Hypothalamus (tissue), 51 donors: ENCODE measurements around the gene ZNF746.

Source experiments
- DNase-seq, 51 donors: peaks; one replicate each; lab custom pipeline; 2025; lab: John Stamatoyannopoulos, UW

The ZNF746 gene

DNA sequence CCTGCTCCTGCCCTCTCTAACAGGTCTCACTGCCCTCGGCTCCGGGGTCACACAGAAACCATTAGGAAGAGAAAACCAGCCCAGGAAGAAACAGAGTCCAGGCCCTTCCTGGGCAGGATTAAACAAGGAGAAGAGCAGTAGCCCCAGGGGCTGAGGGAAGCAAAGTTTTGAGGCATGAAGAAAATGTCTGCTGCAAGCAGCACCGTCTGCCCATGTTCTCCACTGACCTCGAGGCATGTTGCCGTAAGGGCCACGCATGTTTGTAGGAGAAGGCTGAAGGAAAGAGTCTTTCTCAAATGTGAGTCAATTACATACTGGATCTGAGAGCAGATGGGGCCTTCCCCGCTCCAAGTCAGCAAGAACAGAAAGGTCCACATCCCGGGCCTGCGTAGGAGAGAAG is 4.2 kb downstream of the ZNF746 start:
- no peak for DNase-seq

DNA sequence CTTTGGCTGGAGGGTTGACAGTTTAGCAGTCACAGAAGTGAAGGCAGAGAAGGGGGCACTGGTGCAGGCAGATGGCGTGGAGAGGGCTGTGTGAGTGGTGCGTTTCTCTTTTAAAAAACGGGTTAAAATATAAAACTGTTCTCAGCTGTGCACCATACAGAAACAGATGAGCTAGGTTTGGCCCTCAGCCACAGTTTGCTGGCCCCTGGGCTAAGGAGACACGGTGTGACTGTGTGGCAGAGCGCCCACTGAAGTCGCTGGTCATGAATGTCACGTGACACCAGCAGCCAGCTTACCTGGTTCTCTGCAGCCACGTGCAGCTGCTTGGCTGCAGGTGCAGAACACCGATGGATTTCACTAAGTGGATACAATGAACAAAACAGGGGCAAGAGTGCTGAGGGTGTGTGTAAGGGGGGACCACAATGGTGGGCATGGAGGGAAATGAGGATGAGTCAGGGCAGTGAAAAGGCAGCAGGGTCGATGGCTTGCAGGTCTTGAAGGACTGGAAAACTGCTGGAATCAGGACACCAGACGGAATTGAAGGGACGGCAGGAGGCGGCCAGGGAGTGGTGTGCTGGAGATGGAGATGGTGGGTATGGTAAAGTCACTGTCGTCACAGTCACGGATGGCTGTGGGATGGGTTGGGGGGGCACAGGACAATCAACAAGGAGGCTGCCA is 7.4 kb downstream of the ZNF746 start:
- DNase-seq = no peak

DNA sequence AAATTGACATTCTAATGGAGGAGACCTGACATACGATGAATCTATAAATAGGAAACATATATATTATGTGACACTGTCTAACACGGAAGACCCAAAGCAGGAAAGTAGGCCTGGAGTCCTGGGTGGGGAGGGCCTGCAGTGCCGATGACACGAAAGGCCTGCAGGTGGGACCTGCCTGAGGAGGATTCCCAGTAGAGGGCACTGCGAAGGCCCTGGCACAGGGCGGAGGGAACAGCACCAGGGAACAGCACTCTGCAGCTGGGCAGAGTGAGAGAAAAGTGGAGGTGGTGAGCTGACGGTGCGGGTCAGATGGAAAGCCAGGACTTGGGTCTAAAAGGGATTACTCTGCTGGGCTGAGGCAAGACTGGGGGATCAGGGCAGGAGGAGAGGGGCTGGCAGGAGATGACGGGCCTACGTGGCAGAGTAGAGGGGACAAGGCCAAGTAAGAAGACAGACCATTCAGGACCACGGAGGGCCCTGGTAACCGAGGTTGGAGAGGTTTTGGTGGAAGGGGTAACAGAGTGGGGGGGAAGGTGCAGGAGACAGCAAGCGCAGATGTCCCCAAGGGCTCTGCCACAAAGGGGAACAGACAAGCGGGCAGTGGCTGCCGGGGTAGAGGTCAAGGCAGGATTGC is 8.1 kb downstream of the ZNF746 start:
- no peak for DNase-seq

DNA sequence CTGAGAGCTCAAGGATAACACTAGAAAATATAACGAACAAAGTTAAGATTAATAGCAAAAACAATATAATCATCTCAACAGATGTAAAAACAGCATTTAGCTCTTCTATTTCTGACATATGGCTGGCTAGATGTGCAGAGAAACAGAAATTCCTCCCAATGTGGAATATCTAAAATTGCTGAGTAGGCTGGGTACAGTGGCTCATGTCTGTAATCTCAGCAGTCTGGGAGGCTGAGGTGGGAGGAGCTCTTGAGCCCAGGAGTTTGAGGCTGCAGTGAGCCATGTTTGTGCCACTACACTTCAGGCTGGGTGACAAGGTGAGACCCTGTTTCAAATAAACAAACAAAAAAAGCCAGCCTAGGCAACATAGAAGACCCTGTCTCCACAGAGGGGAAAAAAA is 18.0 kb downstream of the ZNF746 start:
- DNase-seq = no peak

DNA sequence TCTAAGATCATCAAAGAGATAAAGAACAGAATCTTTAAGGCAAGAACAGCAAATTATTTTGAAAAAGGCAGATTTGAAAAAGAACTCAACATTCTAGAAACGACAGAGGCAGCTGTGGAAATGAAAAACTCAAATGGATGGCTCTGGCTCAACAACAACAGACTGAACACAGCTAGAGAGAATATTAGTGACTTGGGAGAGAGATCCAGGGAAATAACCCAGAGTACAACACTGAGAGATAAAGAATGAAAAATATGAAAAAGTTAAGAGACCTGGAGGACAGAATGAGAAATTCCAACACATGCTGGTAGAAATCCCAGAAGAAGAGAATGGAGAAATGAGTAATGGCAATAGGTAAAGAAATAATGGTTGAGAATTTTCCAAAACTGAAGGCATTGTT is 18.9 kb downstream of the ZNF746 start:
- no peak for DNase-seq

DNA sequence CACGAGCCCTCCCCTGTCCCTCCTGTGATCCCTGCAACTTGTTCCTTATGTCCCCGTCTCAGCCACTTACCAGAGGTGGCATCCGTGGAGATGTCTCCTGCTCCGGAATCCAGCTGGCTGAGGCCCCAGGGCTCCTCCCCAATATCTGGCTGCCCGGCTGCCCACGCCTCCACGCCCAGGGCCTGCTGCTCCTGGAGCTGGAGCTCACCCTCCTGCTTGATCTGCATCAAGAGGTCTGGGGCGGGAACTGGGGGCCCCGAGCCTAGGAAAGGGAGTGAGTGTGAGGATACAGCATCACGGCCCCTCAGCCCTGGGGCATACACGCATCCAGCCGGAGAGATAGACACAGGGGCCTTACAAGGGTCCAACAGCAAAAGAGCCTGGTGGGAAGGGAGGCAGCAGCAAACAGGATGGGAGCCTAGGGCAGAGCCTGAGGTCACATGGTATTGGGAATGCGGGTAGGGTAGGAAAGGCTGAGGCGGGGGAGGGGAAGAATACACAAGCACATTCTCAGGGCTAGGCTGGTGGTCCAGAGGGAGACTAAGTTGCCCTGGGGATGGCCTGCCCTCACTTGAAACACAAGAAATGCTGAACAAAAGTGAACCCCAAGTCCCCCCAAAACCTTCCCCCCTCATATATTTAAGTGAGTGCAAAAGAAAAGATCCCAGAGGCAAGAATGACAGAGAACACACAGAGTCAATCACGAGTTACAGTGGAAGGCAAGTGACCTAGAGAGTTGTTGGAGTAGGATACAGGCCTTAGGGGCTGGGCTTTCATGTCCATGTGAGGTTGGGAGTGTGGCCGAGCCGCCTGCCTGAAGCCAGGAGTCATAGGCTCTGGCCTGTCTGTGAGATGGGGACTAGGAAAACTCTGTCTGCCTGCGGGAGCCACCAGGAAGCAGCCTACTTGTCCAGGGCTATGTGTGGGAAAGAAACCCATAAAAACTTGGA is 19.8 kb downstream of the ZNF746 start:
- DNase-seq = no peak

DNA sequence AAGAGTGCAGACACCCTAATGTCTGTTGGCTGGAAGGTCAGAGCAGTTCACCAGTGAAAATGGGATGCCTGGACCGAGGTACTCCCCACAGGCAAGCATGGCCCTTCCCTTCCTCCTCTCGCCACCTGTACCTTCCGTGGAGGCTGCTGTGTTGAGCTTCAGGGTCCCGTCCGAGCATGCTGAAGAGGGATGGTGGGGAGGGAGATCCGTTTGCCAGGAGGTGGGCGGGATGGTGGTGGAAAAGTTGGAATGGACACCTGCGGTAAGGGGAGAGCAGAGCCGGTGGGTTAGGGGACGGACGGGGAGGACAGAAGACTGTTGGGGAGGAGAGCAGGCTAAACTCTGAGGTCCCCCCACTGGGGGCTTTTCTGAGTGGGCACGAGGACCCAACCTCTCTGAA is 20.8 kb downstream of the ZNF746 start:
- DNase-seq = no peak

DNA sequence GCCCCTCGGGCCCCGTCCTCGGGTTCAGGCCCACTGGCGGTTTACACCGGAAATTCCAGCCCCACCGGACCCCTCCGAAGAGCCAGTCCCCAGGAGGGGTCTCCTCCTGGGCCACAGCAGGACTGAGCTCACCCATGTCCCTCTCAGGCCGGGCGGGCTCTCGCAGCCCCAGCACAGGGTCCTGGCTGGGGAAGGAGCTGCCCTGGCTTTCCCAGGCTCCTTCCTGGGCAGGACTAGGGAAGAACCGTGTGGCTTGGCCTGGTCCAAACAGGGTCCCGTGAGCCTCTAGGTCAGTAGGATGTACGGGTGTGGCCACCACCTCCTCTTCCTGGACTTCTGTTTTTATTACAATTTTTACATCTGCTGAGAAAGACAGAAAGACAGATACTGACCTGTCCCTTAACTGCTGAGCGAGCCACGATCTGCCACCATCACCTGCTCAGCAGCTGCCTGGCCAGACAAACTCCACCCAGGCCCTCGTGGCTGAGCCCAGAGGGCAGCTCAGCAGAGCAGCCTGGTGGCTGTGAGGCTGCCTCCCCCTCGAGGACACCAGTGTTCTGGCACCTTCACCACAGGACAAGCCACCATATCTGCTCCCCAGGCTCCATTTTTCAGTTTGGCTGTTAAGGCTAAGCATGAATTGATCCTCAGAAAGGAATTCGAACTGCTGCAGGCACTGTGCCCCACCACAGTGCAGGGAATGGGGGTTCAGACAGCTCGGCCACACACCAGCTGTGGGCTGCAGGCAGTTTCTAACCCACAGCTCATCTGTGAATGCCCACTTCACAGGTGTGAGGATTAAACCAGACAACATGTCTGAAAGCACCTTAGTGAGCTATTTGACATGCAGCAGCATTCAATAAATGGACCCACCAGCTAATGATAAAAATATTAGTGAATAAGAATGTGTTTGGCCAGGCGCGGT is 22.2 kb downstream of the ZNF746 start:
- no peak for DNase-seq

DNA sequence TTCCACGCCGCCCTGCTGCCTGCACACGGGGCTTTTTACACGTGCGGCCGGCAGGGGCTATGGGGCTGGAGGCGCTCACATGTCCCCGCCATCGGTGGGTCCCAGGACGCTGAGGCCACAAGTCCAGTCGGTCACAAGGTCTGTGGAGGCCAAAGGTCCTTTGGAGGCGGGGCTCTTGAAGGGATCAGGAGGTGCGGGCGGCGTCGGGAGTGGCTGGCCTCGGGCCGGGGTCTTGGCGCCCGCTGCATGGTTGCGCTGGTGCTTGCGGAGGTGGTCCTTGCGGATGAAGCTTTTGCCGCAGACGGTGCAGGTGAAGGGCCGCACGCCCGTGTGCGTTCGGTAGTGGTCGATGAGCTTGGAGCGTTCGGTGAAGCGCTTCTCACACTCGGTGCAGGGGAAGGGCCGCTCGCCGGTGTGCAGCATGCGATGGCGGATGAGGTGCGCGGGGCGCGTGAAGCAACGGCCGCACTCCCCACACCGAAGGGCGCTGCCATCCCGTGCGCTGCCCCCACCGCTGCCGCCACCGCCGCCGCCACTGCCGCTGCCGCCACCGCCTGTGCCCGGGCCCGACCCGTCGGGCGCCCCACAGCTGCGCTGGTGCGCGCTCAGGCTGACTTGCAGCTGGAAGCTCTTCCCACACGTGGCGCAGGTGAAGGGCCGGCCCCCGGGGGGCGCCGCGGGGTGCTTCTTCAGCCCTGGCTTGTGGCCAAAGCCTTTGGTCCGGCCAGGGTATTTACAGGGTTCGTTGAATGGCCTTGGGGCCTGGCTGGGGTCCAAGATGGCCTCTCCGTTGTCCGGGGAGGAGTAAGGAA is 23.1 kb downstream of the ZNF746 start:
- DNase-seq = no peak

DNA sequence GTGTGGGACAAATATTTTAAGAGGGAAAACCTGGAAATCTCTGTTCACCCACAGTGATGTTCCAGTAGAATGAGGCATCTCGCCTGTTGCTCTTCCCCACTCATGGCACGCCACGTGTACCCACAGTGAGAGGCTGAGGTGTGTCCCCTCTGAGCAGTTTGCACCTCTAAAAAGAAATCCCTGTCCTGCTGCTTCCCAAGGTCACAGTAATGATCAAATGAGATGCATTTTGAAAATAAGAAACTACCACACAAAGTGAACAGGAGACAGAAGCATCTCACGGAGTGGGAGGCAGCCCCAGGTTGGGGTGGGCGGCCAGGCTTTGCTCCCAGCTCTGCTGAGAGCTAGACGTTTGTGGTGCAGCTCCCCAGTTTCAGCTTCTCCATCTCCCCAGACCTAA is 24.4 kb downstream of the ZNF746 start:
- no peak for DNase-seq

DNA sequence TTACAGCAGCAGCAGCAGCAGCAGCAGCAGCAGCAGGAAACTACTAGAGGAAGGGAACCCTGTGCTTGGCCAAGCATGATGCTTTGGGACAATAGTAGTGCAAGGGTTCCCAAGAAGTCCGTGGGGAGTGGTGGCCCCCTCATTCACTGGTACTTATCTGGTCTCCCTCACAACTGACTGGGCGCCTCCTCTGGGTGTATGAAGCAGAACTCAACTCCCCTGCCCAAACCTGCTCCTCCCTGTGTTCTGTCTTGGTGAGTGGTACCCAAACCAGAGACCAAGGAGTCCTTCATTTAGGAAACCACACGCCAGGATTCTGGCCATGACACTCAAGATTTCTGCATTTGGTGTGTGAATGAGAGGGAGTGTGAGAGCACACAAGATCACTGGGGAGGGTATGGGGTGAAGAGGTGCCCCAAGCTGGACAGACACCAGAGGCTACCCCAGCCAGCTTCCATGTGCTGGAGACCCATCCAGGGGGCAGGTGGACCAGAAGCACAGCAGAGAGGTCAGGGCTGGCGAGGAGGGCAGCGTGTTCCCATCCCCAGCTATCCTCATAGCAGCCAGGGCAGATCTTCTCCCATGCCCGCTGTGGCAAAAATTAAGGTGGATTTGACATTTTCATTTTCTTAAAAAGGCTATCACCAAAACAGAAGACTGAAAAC is 26.2 kb downstream of the ZNF746 start:
- DNase-seq = no peak

DNA sequence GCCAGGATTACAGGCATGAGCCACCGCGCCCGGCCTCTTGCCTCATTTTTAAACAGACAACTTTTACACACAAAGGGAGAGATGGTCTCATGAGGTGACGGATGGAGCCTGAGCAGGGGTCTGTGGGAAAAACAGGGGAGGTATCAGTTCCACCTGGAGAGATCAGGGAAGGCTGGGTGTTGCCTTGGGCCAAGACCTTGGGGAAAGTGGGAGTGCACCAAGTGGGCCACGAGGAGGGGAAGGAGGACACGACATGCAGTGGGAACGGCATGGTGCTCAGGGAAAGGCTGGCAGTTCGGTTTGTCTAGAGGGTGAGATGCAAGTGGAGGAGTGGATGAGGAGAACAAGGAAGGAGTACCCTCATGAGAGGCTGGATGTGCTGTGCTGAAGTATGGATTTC is 27.8 kb downstream of the ZNF746 start:
- no peak for DNase-seq

DNA sequence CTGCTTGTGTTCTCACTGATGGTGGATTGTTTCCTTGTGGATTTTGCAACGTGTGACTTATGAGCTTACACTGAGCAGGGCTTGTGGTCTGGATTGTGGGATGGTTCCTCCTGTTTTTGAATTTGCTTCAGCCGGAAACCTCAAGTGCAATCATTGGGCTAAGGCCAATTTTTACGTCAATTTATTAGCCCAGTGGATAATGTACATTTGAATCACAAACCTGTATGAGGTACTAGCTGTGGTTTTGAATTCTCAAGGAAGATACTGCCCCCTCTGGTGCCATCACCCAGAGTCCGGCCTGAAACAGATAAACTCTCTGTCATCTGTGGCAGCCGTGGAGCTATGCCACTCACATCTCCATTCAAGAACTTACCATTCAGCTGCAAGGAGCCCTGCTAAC is 29.4 kb downstream of the ZNF746 start:
- no peak for DNase-seq

DNA sequence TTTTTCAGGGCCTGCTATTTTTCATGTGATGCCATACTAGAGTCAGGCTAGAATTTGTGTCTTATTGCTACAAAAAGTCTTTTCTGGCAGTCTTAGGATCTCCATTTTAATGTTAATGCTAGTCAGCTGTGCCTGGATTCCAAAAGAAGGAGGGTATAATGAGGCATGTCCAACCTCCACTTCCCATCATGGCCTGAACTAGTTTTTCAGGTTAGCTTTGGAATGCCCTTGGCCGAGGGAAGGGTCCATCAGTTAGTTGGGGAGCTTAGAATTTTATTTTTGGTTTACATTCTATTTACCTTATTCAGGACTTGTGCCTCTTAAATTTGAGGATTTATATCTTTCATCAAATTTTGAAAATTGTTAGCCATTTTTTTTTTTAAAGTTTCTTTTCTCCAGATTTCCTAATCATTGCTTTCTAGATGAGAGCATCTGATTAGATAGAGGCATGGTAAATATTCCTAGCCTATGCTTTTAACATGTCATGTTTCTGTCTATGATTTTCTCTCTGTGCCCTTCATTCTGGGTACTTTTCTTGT is 30.2 kb downstream of the ZNF746 start:
- DNase-seq = no peak

DNA sequence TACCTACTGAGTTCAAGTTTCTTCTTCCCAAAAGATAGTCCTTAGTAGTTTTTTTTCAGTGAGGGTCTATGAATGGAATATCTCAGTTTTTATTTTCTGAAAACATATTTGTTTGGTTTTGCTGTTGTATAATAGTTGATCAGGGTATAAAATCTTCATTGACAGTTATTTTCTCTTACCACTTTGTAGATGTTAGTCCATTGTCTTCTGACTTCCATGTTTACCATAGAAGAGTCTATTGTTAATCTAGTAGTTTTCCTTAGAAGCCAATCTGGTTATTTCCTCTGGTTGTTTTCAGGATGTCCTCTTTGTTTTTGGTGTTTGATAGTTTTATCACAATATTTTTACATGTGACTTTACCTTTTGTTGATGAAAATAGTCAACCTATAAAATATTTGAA is 31.2 kb downstream of the ZNF746 start:
- DNase-seq = no peak

DNA sequence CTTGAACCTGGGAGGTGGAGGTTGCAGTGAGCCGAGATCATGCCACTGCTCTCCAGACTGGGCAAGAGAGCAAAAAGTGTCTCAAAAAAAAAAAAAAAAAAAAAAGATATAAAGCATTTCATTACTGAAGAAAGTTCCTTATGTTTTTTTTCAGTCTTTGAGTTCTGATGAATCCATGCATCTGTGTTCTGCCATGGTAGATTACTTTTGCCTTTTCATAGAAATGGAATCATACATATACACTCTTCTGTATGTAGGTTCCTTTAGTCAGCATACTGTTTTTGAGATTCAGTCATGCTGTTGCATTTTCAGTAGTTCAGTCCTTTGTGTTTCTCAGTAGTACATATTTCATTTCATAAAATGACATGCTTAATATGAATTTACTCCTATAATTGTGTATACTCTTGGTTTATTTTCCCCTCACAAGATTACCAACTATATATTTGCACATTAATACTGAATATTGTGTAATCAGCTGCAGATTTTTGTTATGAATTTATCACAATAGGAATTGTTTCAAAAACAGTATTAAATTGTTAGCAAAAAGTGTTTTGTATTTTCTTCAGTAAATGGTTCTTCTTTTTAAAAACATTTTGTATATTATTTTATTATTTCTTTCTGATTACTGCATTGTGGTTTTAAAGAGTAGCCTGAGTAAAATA is 34.0 kb downstream of the ZNF746 start:
- no peak for DNase-seq

DNA sequence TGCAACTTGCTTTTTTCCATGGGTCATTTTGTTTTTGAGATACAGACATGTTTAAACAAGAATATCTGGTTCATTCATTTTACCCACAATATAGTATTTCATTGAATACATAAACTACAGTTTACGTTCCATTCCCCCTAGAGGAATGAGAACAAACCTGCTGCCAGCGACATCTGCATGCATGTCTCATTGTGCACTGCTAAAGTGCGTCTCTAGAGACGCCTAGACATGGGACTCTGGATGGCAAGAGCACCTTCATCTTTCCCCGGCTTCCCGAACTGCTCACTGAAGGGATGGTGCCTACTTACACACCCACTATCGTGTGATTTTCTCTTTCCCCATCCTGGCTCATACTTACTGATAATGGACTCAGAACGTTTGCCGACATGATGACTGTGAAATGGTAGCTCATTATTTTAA is 35.5 kb downstream of the ZNF746 start:
- DNase-seq = no peak
